ENCODE measurements around the gene SPNS3.

Gene SPNS3

DNA sequence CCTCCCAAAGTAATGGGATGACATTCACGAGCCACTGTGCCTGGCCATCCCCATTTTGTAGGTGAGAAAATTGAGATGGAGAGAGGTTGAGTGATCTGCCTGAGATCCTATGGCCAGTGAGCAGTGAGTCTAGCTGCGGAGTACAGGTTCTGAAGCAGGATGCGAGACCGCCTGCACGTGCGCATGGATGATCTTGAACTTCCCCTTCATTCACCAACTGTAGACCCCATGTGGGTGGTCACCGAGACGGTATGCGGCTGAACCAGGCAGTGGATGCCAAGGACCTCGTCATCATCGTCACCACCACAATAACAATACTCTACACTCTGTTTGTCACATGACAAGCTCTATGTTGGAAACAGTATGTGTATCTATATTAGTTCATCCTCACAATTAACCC lies 6.2 kb upstream of the SPNS3 start:
- no peak for DNase-seq

DNA sequence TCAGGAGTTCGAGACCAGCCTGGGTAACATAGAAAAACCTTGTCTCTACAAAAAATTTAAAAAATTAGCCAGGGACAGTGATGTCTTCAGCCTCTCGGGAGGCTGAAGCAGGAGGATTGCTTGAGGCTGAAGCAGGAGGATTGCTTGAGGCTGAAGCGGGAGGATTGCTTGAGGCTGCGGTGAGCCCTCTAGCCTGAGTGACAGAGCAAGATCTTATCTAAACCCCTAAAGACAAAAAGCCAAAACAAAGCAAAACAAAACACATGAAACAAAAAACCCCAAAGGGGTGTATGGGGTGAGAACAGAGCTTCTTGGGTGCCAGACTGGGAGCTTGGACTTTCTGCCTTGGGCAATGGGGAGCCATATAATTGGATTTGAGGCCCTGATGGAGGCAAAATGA lies 2.6 kb downstream of the SPNS3 start:
- DNase-seq, result no peak

DNA sequence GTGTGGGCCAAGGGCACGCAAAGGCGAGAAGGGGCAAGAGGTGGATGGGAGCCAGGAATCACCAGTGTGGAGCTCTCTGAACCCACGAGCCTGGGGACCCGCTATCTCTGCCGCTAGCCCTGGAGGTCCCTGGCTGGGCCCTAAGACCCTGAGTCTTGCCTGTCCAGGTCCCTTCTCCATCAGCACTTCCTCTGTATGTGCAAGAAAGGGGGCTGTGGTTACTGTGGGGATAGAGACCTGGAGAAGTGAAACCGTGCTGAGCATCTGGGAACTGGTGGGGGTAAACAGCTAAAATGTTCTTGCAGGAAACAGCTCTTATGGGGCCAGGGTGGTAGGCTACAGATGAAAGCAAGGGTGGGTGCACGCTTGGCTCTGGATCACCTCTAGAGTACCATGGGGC lies 3.1 kb downstream of the SPNS3 start:
- no peak for DNase-seq

DNA sequence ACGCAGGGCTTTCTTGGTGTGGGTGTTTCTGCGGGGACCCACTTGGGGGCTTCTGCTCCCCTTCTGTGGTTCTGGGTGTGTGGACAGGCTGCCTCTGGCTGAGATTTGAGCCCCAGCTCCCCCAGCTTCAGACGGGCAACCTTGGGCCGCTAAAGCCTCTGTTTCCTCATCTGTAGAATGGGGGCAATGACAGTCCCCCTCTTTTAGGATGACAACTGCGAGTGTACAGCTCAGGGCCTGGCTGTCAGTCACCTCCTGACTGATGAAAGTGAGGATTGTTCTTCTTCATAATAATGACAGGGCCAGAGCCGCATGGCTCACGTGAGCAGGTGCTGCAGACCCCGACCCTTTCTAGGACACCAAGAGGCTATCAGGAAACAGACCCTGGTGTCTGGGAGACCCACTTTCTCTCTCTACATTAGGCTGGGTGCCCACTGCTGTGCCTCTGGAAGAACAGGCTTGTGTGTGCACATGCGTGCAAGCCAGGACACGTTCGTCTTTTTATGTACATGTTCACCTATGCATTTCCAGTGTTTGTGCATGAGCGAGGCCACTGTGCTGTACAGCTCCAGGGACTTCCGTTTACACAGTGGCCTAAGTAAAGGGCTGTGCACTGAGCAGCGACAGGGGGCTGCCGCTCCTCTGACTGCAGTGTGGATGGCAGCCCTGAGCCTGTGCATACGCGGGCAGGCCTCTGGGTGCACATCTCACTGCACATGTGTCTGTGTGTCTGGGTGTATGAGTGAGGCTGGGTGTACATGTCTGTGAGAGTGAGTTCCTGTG lies 4.6 kb downstream of the SPNS3 start:
- no peak for DNase-seq

DNA sequence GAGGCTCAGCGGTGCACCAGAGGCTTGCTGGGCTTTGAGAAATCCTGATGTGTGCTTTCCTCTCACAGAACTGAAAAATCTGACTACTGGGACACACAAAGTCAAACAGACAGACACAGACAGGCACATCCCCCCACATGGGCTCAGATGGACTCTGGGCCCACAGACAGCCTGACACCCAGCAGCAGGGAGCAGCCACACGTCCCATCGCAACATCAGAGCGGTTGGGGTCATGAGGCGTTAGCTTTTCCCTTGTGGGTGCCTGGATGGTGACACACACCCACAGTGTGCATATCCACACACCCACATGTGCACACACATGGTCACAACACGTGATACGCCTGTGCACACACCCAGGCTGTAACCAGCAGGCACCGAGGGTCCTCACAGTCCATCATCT lies 6.3 kb downstream of the SPNS3 start:
- DNase-seq, result no peak

DNA sequence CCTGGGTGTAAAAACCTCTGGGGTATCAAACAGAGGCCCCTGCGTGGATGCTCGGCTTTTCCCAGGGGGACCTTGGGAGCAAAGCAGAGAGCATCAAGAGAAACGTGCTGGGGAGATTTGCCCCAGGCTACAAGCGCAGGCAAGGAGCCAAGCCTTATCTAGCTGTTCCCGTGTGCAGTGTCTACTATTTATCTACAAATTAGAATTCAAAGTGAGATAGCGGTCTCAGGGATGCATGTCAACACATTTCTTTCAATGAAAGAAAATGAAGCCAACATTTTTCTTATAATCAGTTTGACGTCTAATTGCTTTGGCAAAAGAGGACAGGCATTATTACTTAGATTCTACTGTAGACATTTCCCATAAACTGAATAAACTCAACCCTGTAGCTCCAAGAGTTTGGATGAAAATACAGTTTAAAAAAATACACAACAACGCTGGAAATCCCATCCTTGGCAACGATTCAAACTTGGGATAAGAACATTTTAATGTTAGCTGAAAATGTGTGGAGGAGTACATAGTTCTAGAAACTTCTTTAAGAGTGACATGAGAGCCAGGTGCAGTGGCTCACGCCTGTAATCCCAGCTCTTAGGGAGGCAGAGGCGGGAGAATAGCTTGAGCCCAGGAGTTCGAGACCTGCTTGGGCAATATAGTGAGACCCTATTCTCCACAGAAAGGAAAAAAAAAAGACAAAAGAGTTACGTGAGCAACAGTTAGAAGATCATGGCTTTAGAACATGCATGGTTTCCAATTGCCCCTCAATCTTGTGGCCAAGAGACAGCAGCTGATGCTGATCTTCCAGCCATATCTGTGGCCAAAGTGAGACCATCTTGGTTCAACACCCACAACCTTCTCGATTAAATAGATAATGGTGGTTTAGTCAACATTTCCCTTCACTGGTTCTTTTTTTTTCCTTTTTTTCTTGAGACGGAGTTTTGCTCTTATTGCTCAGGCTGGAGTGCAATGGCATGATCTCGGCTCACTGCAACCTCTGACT lies 7.2 kb downstream of the SPNS3 start:
- DNase-seq, result no peak

DNA sequence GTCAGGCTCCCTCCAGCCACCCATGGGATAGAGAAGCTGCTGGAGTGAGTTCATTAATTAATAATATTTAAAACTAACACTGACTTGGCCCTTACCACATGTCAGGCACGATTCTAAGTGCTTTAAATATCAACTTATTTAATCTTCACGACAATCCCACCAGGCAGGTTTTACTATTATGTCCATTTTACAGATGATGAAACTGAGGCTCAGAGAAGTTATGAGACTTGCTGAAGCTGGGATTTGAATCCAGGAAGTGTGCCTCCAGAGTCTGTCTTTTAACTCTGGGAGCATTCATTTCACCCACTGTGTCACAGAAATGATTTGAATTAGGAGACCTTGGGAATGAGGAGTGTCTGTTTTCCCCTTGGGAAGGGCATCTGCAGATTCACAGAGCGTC lies 8.8 kb downstream of the SPNS3 start:
- DNase-seq, result no peak

DNA sequence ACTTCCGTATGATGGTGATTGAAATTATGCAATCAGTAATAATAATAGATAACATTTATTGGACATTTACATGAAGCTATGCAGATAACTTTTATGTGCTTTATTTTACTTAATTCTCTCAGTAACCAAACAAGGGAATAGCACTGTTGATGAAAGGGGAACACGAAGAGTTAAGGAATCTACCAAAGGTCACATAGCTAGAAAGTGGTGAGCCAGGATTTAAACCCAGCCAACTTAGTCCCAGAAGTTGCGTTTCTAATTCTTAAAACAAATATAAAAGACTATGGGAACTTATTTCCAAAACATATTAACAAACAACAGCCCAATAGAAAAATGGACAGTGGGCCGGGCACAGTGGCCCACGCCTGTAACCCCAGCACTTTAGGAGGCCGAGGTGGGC lies 9.7 kb downstream of the SPNS3 start:
- DNase-seq, result no peak

DNA sequence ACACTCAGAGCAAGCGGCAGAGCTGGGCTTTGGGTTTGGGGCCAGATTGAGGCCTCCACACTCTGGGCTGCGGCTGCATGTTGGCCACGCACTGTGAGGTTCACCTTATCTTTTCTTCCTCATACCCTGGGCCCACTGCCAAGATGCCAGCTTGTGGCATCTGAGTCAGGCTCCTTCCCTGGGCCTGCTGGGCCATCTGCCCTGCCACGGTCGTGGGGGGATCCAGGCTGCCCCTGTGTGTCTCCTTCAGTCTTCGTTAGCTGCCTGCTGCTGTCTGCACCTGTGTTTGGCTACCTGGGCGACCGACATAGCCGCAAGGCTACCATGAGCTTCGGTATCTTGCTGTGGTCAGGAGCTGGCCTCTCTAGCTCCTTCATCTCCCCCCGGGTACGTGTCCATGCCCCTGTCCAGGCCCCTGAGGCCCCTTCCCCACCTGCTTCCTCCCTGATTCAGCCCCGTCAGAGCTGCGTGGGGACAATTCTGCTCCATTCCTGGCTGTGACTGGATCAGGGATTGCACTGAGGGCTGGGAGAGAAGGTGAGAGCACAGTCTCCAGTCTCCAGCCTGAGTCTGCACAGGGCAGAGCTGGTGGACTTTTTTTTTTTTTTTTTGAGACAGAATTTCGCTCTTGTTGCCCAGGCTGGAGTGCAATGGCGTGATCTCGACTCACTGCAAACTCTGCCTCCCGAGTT lies 11.2 kb downstream of the SPNS3 start:
- no peak for DNase-seq

DNA sequence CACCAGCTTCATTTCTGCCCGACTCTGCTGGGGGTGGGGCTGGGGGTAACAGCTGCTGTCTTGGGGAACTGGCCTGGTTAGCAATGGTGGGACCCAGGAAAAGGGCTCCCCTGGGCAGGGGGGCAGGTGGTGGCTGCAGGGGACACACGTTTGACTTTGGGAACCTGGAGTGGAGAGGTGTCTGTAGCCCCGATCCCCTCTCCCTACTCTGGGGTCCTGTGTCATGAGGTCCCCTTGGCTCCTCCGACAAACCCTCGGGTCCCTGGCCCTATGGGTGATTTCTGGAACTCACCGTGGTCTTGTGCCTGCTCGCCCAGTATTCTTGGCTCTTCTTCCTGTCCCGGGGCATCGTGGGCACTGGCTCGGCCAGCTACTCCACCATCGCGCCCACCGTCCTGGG lies 12.0 kb downstream of the SPNS3 start:
- DNase-seq, result no peak

DNA sequence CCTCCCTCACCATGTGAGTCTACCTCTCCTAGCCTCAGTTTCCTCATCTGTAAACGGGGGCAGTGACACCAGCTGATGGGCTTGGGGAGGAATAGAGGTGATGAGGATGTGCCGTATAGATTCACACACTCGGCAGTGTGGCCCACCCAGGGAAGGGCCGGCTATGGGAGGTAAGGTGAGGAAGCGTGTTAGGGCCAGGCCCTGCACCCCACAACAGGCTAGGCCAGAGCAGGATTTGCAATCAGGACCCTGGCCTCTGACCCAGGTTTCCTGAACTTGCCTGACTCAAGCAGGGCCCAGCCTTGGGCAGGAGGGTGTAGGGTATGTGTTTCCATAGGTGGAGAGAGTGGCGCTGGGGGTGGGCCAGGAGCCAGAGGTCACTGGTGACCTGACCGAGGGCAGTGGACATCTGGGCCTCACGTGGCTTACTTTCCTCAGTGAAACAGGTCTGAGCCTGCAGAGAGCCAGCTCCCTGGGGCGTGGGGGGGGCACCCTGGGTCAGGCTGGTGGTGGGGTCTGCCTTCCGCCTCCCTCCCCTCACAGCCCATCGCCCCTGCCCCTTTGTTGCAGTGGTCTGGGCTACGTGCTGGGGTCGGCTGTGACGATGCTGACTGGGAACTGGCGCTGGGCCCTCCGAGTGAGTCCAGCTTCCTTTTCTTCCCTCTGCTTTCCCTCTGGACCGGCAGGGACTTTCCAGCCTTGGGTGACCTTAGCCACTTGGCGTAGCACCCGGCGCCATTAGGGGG lies 12.8 kb downstream of the SPNS3 start:
- DNase-seq, result no peak

DNA sequence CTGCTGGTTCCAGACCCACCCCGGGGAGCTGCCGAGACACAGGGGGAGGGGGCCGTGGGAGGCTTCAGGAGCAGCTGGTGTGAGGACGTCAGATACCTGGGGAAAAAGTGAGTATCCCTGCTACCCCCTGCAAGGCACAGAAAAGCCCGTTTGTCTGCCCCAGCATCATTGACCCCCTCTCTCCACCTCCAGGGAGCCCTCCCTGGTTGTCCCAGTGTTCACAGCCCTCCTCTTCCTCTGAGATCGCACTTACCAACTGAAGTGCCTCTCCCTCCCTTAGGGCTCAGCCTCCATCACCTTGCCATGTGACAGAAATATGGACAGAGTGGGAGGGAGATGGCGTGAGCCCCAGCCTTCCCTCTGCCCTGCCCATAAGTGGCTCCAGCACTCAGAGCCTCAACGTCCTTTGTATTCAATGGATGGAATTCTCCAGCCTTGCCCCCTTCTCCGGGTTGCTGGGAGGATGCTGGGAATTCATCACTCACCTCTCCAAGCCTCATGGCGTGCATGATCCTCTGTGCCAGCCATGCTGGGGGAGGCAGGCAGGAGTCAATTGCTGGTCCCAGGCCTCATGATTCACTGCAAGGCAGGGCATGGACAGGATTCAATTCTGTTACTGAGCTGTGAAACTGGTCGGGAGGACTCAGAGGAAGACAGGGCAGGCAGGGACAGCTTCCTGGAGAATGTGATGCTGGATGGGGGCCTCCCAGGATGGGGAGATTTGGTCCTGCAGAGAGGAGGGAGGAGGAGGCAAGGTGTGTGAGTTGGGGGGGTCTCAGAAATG lies 14.6 kb downstream of the SPNS3 start:
- no peak for DNase-seq

DNA sequence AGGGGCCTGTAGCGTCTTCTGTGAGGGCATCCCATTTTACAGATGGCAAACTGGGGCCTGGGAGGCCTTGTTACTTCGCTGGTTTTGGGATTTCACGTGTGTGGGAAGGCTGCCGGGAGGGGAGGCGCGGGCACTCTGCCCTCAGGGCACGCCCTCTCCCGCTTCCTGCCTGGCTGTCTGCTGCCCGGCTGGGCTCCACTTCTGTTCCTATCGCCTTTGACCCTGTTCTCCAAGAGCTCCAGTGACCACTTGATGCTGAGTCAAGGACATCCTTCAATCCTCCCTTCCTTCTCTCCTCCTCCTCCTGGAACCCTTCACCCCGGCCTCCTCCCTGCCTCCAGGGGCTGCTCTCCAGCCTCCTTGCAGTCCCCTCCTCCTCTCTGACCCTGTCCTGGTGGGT lies 16.0 kb downstream of the SPNS3 start:
- DNase-seq, result no peak

DNA sequence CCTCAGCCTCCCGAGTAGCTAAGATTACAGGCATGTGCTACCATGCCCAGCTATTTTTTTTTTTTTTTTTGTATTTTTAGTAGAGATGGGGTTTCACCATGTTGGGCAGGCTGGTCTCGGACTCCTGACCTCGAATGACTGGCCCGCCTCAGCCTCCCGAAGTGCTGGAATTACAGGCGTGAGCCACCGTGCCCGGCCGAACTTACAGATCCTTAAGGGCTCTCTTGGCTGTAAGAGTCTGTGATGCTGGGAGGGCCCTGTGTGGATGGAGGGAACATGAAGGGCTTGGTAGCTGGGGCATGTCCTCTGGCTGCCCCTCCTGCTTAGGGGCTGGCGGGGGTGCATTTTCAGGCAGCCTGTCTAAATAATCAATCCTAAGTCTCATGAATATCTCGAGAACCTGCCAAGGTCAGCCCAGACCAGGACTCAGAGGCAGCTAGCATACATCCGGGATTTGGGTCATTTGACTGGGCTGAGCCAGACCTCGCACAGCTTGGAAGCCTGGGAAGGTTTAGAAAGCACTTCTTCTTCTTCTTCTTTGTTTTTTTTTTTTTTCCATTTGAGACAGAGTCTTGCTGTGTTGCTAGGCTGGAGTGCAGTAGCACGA lies 17.1 kb downstream of the SPNS3 start:
- no peak for DNase-seq

DNA sequence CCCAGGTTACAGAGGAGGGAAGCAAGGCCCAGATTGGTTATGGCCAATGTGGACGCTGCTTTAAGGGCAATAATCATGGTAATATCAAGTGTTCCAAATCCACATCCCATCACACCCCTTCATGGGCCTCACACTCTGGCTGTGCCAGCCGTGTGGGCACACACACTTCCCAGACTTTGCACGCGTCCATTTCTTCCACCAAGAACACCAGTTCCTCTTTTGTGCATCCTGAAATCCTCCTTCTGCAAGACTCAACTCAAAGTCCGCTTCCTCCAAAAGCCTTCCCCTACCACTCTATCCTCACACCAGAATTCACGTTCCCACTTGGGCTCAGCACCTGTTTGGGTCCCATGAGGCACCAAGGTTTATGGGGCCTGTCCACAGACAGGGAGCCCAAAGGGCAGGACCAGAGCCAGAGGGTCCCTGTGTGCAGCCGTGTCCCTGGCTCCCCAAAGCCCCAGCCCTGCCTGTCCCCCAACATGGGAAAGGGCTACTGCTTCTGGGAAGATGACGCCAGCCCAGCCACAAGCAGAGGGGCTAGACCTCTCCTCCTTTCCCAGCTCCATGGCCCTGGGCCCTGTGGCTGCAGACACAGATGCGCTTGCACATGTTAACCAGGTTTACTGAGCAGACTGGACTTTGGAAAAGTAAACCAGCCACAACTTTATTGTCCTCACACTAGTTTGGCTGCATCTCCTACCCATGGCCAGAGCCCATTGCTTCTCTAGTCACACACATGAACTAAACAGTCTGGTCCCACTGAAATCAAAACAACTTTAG lies 20.3 kb downstream of the SPNS3 start:
- DNase-seq, result no peak

DNA sequence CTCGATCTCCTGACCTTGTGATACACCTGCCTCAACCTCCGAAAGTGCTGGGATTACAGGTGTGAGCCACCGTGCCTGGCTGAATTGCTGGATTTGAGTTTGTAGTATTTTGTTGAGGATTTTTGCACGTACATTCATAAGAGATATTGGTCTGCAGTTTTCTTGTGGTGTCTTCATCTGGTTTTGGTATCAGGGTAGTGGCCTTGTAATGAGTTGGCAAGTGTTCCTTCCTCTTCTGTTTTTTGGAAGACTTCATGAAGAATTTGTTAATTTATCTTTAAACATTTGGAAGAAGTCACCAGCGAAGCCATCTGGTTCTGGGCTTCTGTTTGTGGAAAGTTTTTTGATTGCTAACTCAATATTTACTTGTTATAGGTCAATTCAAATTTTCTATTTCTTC lies 26.9 kb downstream of the SPNS3 start:
- DNase-seq, result no peak

DNA sequence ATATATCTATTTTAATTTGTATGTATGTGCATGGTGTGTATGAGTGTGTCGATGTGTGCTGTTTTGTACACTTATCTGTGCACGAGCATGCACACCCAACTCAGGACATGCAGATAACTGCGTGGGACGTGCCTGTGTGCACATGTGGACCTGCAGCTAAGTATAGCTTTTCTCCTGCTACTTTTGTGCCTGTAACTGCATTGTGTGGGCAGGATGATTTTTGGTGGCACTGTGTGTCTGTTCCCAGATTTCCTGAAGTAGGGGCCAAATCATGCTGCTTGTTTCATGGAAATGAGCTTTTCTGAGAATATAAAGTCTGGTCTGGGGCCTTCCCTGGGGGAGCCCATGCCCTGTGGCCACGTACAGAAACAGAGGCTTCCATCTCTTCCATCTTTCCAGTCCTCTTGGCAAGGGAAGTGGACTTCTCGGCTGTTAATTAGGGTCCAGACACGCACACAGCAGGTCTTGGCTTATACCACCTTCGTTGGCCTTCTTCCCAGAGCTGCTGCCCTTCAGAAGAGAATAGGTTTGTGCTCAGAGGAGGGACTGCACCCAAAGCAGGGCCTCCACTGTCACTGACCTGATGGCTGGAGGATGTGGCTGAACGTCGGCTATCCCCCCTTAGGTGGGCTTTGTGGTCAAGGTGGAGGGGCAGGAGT lies 30.2 kb downstream of the SPNS3 start:
- no peak for DNase-seq

DNA sequence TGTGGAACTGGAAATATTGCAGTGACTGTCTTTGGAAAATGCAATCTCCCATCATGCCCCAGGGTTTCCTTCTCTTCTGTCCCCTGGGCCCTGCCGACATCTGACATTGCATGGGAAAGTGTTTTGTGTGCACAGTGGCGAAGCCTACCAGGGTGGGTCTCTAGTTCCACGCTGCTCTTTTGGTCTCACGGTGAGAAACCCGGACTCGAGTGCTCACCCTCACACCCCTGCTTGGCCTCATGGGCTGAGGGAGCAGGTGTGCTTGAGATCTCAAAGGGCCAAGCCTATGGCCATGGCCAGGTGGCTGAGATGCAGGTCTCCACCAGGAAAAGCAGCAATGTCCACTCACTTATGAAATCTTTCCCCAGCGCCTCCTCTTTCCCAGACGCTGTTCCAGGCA lies 32.0 kb downstream of the SPNS3 start:
- DNase-seq, result no peak

DNA sequence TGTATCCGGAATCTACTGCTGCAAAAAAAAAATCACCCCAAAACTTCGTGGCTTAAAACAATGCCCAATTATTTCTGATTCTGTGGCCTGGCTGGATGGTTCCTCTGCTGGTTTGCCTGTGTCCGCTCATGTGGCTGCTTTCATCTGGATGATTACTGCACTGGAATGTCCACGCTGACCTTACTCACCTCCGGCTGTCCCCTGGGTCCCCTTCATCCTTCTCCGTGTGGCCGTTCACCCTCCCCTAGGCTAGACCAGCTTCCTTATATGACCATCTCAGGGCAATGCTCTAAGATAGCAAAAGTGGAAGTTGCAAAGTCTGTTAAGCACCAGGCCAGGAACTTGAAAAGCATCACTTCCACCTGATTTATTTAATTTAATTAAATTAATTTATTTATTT lies 33.5 kb downstream of the SPNS3 start:
- DNase-seq, result no peak

DNA sequence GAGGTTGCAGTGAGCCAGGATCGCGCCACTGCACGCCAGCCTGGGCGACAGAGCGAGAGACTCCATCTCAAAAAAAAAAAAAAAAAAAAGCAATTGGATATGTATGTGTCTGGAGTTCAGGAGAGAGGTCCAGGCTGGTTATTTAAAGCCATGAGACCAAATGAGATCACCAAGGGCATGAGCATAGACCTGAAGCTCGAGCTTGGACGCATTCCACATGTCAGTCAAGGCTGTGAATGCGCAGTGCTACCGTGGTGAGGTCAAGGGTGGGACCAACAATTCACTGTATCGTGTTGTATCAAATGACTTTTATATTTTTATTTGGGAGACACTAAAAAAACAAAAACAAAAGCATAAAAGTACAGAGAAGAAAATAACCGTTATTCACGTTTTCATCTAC lies 35.8 kb downstream of the SPNS3 start:
- DNase-seq, result no peak

Measured in NCI-H2029 treated with DMSO at 0.1 percent for 48 hours (cell line).